HAP-1 (cell line): ENCODE results near the gene IL11RA.

Experiments
- DNase-seq, 2 experiments: peaks; one replicate each; pipeline ENCODE4 v3.0.0-alpha.2; 2016 to 2020; ENCODE audit warnings: low spot score in 2 of 2
- H3K27me3 ChIP-seq: fragments of 250-450 bp; sonication (Bioruptor Pico); 2 replicates; pipeline ENCODE4 v1.5.1; 2020; ENCODE audit warnings: low read depth, mild to moderate bottlenecking, moderate library complexity
- H3K36me3 ChIP-seq: fragments of 250-450 bp; sonication (Bioruptor Pico); replicated peaks from 2 replicates; pipeline ENCODE4 v1.5.1; 2020; ENCODE audit warnings: mild to moderate bottlenecking
- H3K4me1 ChIP-seq: fragments of 250-450 bp; sonication (Bioruptor Pico); 2 replicates; pipeline ENCODE4 v1.5.1; 2020; ENCODE audit warnings: mild to moderate bottlenecking
- H3K4me3 ChIP-seq: fragments of 250-450 bp; sonication (Bioruptor Pico); 2 replicates; pipeline ENCODE4 v1.5.1; 2020; ENCODE audit warnings: mild to moderate bottlenecking, moderate library complexity
- H3K9me3 ChIP-seq: fragments of 250-450 bp; sonication (Bioruptor Pico); 2 replicates; pipeline ENCODE4 v1.5.1; 2020; ENCODE audit warnings: mild to moderate bottlenecking, moderate library complexity
- in situ Hi-C: fragments of 300-500 bp; cut with MboI; formaldehyde crosslinking; loops from 3 replicates; pipeline ENCODE4 v1.14.3; 2020; ENCODE audit warnings: low sequenced_read_pairs, inconsistent platforms, mixed read lengths

Gene IL11RA

DNA sequence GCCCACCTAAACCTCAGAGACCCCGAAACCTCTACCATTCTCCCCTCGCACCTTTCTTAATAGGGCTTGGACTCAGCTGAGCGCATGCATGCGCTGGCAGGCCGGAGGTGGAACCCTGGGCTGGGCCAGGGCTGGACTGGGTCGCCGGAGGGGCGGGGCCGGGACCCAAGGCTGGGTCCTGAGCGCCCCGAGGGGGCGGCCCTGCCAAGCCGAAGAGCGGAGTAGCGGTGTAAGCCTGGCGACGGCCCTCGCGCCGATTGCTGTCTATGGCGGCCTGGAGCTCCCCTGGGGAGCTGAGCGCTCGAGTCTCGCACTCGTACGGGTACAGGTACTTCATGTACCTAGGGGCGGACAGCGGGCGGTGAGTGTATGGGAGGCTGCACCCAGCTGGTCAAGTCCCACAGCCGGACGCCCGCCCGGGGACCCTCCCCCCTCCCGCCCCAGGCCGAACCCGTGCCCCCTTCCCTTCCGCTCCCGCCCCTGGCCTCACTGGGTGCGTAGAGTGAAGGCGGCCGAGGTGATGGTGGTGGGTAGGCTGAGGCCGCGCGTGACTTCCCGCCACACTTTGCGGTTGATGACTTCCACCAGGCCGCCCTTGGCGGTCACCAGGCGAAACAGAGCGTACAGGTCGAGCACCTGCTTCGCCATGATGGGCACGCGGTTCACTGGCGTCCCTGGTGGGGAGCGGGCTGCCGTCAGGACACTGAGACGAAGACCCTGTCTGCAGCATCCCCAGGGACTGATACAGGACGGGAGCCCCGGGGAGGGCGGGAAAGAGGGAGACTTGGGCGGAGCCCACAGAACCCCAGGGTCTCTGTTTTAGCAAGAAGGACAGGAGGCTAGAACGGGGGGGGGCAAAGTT, 28.4 kb upstream of the IL11RA start:
- H3K4me1 ChIP-seq, result peaks cover 8% of the 10 kb centered on the region; the same call in 1 of the 2 replicates
- no peaks in the 10 kb centered on the region for H3K36me3 ChIP-seq
- no peaks in the 10 kb centered on the region for H3K9me3 ChIP-seq
- H3K4me3 ChIP-seq, result no peak overlapping the region
- H3K27me3 ChIP-seq, result peaks cover 33% of the 10 kb centered on the region
- DNase-seq, result no peak
- in situ Hi-C loops, result no loop called here

- H3K4me3 ChIP-seq, result no peak overlapping the region
- H3K27me3 ChIP-seq, result peaks cover 43% of the 10 kb centered on the region
- no peak for DNase-seq
- peaks cover 2% of the 10 kb centered on the region; the same call in 1 of the 2 replicates for H3K4me1 ChIP-seq
- H3K36me3 ChIP-seq, result no peaks in the 10 kb centered on the region
- no peaks in the 10 kb centered on the region for H3K9me3 ChIP-seq
- in situ Hi-C loops, result no loop called here
Measured at GRCh38 chr9:34624475-34625185, 27.4 kb upstream of the IL11RA start.

GRCh38 chr9:34625186-34625486, 26.8 kb upstream of the IL11RA start:
- no peaks in the 10 kb centered on the region for H3K4me1 ChIP-seq
- no peak for DNase-seq
- in situ Hi-C loops, result no loop called here
- no peaks in the 10 kb centered on the region for H3K36me3 ChIP-seq
- peaks cover 48% of the 10 kb centered on the region for H3K27me3 ChIP-seq
- no peak overlapping the region for H3K4me3 ChIP-seq
- no peaks in the 10 kb centered on the region for H3K9me3 ChIP-seq

- no peak overlapping the region for H3K4me3 ChIP-seq
- H3K27me3 ChIP-seq, result peaks cover 55% of the 10 kb centered on the region
- in situ Hi-C loops, result no loop called here
Measured at GRCh38 chr9:34627716-34628655, 24.0 kb upstream of the IL11RA start.

GRCh38 chr9:34628656-34629490, 23.1 kb upstream of the IL11RA start, which contains the start of gene ARID3C:
TSS of gene ARID3C (minus strand) at chr9:34629066. CDS start at chr9:34628014, 1,052 bp downstream.
- peak in 1 of 2 experiments; percentile 55 for DNase-seq
- Histone ChIP-seq H3K9me3 (no peaks in the 10 kb centered on the region), H3K4me3 (no peak within 1 kb of the TSS), H3K4me1 (no peaks in the 10 kb centered on the region), H3K36me3 (no peaks in the 10 kb centered on the region), H3K27me3 (peaks cover 55% of the 10 kb centered on the region)
- in situ Hi-C loops, result no loop called here

More at GRCh38 chr9:34627716-34628655, 24.0 kb upstream of the IL11RA start:
- Histone ChIP-seq H3K36me3 (no peaks in the 10 kb centered on the region), H3K4me1 (no peaks in the 10 kb centered on the region), H3K9me3 (no peaks in the 10 kb centered on the region)
- DNase-seq, result no peak

DNA sequence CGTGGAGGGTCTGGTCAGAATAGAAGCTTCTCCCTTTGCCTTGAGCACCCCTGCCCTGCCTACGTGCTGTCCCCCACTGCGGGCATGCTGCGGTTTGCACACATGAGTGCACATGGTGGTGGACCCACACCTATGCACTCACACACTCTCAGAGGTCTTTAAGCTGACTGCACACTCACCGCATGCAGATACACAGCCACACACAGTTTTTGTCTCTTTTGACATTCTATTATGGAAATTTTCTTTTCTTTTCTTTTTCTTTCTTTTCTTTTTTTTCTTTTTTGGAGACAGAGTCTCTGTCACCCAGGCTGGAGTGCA, 22.5 kb upstream of the IL11RA start:
- no peak overlapping the region for H3K4me3 ChIP-seq
- in situ Hi-C loops, result no loop called here
- DNase-seq, result no peak
- no peaks in the 10 kb centered on the region for H3K4me1 ChIP-seq
- no peaks in the 10 kb centered on the region for H3K9me3 ChIP-seq
- H3K27me3 ChIP-seq, result peaks cover 53% of the 10 kb centered on the region
- H3K36me3 ChIP-seq, result no peaks in the 10 kb centered on the region

GRCh38 chr9:34630402-34631154, 21.4 kb upstream of the IL11RA start:
- Histone ChIP-seq H3K36me3 (peaks cover 9% of the 10 kb centered on the region), H3K4me3 (no peak overlapping the region), H3K27me3 (peaks cover 52% of the 10 kb centered on the region), H3K4me1 (no peaks in the 10 kb centered on the region), H3K9me3 (no peaks in the 10 kb centered on the region)
- no peak for DNase-seq
- in situ Hi-C loops, result no loop called here

- peaks cover 26% of the 10 kb centered on the region for H3K27me3 ChIP-seq
- no peak for DNase-seq
- peaks cover 9% of the 10 kb centered on the region for H3K4me1 ChIP-seq
- no peaks in the 10 kb centered on the region for H3K9me3 ChIP-seq
- no peak overlapping the region for H3K4me3 ChIP-seq
- peaks cover 17% of the 10 kb centered on the region for H3K36me3 ChIP-seq
- in situ Hi-C loops, result no loop called here
Measured at GRCh38 chr9:34633166-34633565, 18.8 kb upstream of the IL11RA start.

- peaks cover 17% of the 10 kb centered on the region for H3K36me3 ChIP-seq
- peaks cover 12% of the 10 kb centered on the region for H3K4me1 ChIP-seq
- H3K9me3 ChIP-seq, result no peaks in the 10 kb centered on the region
- in situ Hi-C loops, result no loop called here
- no peak overlapping the region for H3K4me3 ChIP-seq
- H3K27me3 ChIP-seq, result peaks cover 18% of the 10 kb centered on the region
- peak; percentile 77 to 82 for DNase-seq
Measured at GRCh38 chr9:34633851-34634550, 18.0 kb upstream of the IL11RA start.

GRCh38 chr9:34634551-34635248, 17.3 kb upstream of the IL11RA start:
- H3K27me3 ChIP-seq, result peaks cover 11% of the 10 kb centered on the region
- no peaks in the 10 kb centered on the region for H3K9me3 ChIP-seq
- H3K36me3 ChIP-seq, result peaks cover 17% of the 10 kb centered on the region
- no peak overlapping the region for H3K4me3 ChIP-seq
- in situ Hi-C loops, result no loop called here
- H3K4me1 ChIP-seq, result peaks cover 12% of the 10 kb centered on the region
- no peak for DNase-seq

DNA sequence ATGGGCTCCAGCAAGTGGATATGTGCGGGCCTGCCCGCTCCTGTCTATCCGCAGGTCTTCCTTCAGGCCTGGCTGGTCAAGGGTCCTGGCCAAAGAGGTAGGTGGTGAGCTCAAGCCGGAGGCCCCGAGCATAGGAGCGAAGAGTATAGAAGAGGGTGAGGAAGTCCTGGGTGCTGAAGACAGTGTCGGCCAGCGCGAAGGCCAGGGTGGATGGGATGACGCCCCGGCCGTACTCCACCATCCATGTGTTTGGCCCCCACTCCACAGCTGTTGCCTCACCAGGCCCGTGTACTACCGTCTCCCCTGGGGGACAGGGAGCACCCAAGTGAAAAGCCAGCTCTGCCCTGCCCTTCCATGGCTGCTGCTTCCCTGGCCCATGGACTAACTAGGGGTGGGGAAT, 16.4 kb upstream of the IL11RA start:
- Histone ChIP-seq H3K4me3 (no peak overlapping the region), H3K9me3 (no peaks in the 10 kb centered on the region), H3K4me1 (peaks cover 12% of the 10 kb centered on the region), H3K36me3 (peaks cover 17% of the 10 kb centered on the region), H3K27me3 (peaks cover 3% of the 10 kb centered on the region)
- in situ Hi-C loops, result no loop called here
- no peak for DNase-seq
